Neural progenitor cell (in vitro differentiated cells): ENCODE results near the gene STRN4. TPM values are rescaled to one million over a fixed set of nuclear protein-coding genes. Genes with fewer than 3 reads are reported as not detected.
"Not testable (repeated sequence)": the region's sequence is repeated elsewhere in the genome, so short reads cannot be mapped to it uniquely, and the experiment has no call there.

Experiments
- DNase-seq: peaks from one replicate; pipeline ENCODE4 v3.0.0-alpha.2; 2016; ENCODE audit warnings: low spot score
- H2AFZ ChIP-seq: fragments of 200-600 bp; sonication (generic); replicated peaks from 2 replicates; pipeline ENCODE4 v1.6.1; 2016; ENCODE audit warnings: antibody characterized with exemption
- H3F3A ChIP-seq: fragments of 200-600 bp; sonication (generic); 2 replicates; pipeline ENCODE4 v1.6.1; 2016; ENCODE audit warnings: antibody characterized with exemption, low read depth
- H3K27ac ChIP-seq: fragments of 200-600 bp; sonication (generic); 2 replicates; pipeline ENCODE4 v1.5.1; 2016; ENCODE audit warnings: mild to moderate bottlenecking
- H3K27me3 ChIP-seq: fragments of 200-600 bp; sonication (generic); 2 replicates; pipeline ENCODE4 v1.6.1; 2016; ENCODE audit warnings: mild to moderate bottlenecking, moderate library complexity
- H3K36me3 ChIP-seq: fragments of 200-600 bp; sonication (generic); 2 replicates; pipeline ENCODE4 v1.5.1; 2016
- H3K4me1 ChIP-seq: fragments of 200-600 bp; sonication (generic); 2 replicates; pipeline ENCODE4 v1.6.1; 2016; ENCODE audit warnings: mixed run types
- H3K4me2 ChIP-seq: fragments of 200-600 bp; sonication (generic); 2 replicates; pipeline ENCODE4 v1.6.1; 2016
- H3K4me3 ChIP-seq: fragments of 200-600 bp; sonication (generic); 2 replicates; pipeline ENCODE4 v1.5.1; 2016
- H3K79me2 ChIP-seq: fragments of 200-600 bp; sonication (generic); 2 replicates; pipeline ENCODE4 v1.6.1; 2016; ENCODE audit warnings: low read depth
- H3K9ac ChIP-seq: fragments of 200-600 bp; sonication (generic); 2 replicates; pipeline ENCODE4 v1.6.1; 2016
- H3K9me3 ChIP-seq: fragments of 200-600 bp; sonication (generic); 2 replicates; pipeline ENCODE4 v1.5.1; 2016; ENCODE audit warnings: low read depth
- H4K20me1 ChIP-seq: fragments of 200-600 bp; sonication (generic); 2 replicates; pipeline ENCODE4 v1.6.1; 2016; ENCODE audit warnings: low read depth
- H3K27ac Mint-ChIP-seq: 3 replicates; pipeline ENCODE4 v1.8.0; 2021; ENCODE audit warnings: mixed read lengths
- H3K27me3 Mint-ChIP-seq: 2 replicates; pipeline ENCODE4 v1.8.0; 2022; ENCODE audit warnings: low read depth, mild to moderate bottlenecking, inconsistent platforms, moderate library complexity, mixed read lengths; ENCODE audit not compliant: insufficient read depth
- H3K36me3 Mint-ChIP-seq: 3 replicates; pipeline ENCODE4 v1.8.0; 2021; ENCODE audit warnings: mixed read lengths
- H3K4me1 Mint-ChIP-seq: 3 replicates; pipeline ENCODE4 v1.8.0; 2021; ENCODE audit warnings: mixed read lengths
- H3K4me3 Mint-ChIP-seq: 3 replicates; pipeline ENCODE4 v1.8.0; 2021; ENCODE audit warnings: mild to moderate bottlenecking, moderate library complexity, mixed read lengths
- H3K9me3 Mint-ChIP-seq: 3 replicates; pipeline ENCODE4 v1.8.0; 2020; ENCODE audit warnings: mixed read lengths
- CTCF ChIP-seq: fragments of 200-600 bp; sonication (generic); IDR thresholded peaks from 2 replicates; pipeline ENCODE4 v1.5.1; 2017; ENCODE audit warnings: antibody characterized with exemption, mild to moderate bottlenecking
- EZH2 ChIP-seq: fragments of 200-600 bp; sonication (generic); IDR thresholded peaks from 2 replicates; pipeline ENCODE4 v1.6.1; 2017; ENCODE audit warnings: antibody characterized with exemption, mild to moderate bottlenecking, moderate library complexity
- EZH2phosphoT487 ChIP-seq: fragments of 200-600 bp; sonication (generic); IDR thresholded peaks from 2 replicates; pipeline ENCODE4 v1.6.1; 2017; ENCODE audit warnings: antibody characterized with exemption
- total RNA-seq: library from RNA; depleted of rRNA; stranded (reverse); fragments of >200 nt; gene quantifications from 2 replicates; pipeline ENCODE4 v1.2.3, GENCODE V29; 2015; ENCODE audit warnings: low replicate concordance

STRN4 gene
- total RNA-seq, 1 donor from 2014 or later, result 54.1 TPM

DNA sequence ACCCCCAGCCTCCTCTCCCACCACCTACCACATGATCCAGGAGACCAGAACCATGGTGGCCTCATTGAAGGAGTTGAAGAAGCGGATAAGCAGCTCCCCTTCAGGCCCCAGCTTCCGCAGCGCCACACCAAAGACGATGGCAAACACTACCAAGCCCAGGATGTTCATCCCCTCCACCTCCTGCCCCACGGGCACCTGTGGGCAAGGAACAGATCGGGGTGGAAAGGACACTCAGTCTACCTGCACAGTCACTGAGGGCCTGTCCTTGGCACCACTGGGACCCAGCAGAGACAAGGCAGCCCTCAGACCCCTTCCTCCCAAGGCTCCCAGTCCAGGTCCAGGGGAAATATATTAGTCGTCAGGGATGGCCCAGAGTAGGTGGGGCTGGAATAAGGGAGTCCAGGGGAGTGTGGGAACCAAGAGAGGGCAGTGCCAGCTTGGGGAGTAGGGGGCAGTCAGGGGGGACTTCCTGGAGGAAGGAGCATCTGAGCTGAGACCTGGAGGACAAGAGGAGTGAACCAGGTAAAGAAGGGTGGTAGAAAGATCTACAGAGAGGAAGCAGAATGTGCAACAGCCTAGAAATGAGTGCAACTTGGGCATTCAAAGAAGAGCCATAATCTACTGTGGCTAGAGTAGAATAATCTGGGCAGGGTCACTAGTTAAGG, 36.2 kb upstream of the STRN4 start:
- H3K36me3 Mint-ChIP-seq, result peaks cover 16% of the 10 kb centered on the region
- H4K20me1 ChIP-seq, result peaks cover 46% of the 10 kb centered on the region
- H3K4me1 ChIP-seq, result peaks cover 20% of the 10 kb centered on the region
- H3F3A ChIP-seq, result peaks cover 13% of the 10 kb centered on the region
- no peak overlapping the region for H3K27ac ChIP-seq
- no peaks in the 10 kb centered on the region for H3K27me3 ChIP-seq
- H3K36me3 ChIP-seq, result no peaks in the 10 kb centered on the region
- DNase-seq, result no peak
- no peak overlapping the region for H3K4me3 ChIP-seq
- H2AFZ ChIP-seq, result no peak overlapping the region
- H3K79me2 ChIP-seq, result peaks cover 64% of the 10 kb centered on the region
- peaks cover 2% of the 10 kb centered on the region for H3K27me3 Mint-ChIP-seq
- peak overlapping the region; percentile 50 for H3K27ac Mint-ChIP-seq
- TF ChIP-seq CTCF (no peak), EZH2 (no peak), EZH2phosphoT487 (no peak)
- H3K9me3 ChIP-seq, result no peaks in the 10 kb centered on the region
- H3K9me3 Mint-ChIP-seq, result no peaks in the 10 kb centered on the region
- H3K9ac ChIP-seq, result no peak overlapping the region
- peaks cover 41% of the 10 kb centered on the region for H3K4me1 Mint-ChIP-seq
- H3K4me3 Mint-ChIP-seq, result peak overlapping the region; percentile 78
- no peak overlapping the region for H3K4me2 ChIP-seq

- not testable (repeated sequence) for H3K4me1 ChIP-seq, H2AFZ ChIP-seq, H4K20me1 ChIP-seq, H3F3A ChIP-seq, H3K9me3 Mint-ChIP-seq, H3K4me3 Mint-ChIP-seq, H3K4me2 ChIP-seq, H3K4me1 Mint-ChIP-seq, H3K36me3 ChIP-seq, DNase-seq, H3K9me3 ChIP-seq, H3K27ac ChIP-seq, H3K27me3 ChIP-seq, H3K9ac ChIP-seq, H3K27ac Mint-ChIP-seq, H3K4me3 ChIP-seq, H3K27me3 Mint-ChIP-seq
- H3K79me2 ChIP-seq, result peaks cover 20% of the 10 kb centered on the region
- peaks cover 30% of the 10 kb centered on the region for H3K36me3 Mint-ChIP-seq
These were observed 31.9 kb upstream of the STRN4 start for GRCh38 chr19:46777956-46778645.

GRCh38 chr19:46776927-46777911, 31.0 kb upstream of the STRN4 start:
- no peaks in the 10 kb centered on the region for H3K9me3 Mint-ChIP-seq
- peak; percentile 19 for DNase-seq
- H3K4me2 ChIP-seq, result no peak overlapping the region
- no peak for TF ChIP-seq EZH2
- no peak for TF ChIP-seq EZH2phosphoT487
- no peak for TF ChIP-seq CTCF
- H3K27ac ChIP-seq, result no peak overlapping the region
- H3K27me3 ChIP-seq, result no peaks in the 10 kb centered on the region
- peak overlapping the region; percentile 32 for H3K4me3 Mint-ChIP-seq
- H3K9me3 ChIP-seq, result no peaks in the 10 kb centered on the region
- H3F3A ChIP-seq, result peaks cover 3% of the 10 kb centered on the region
- H3K27ac Mint-ChIP-seq, result no peak overlapping the region
- H2AFZ ChIP-seq, result no peak overlapping the region
- H3K36me3 ChIP-seq, result no peaks in the 10 kb centered on the region
- H3K36me3 Mint-ChIP-seq, result peaks cover 24% of the 10 kb centered on the region
- no peaks in the 10 kb centered on the region for H3K4me1 Mint-ChIP-seq
- peaks cover 11% of the 10 kb centered on the region for H3K79me2 ChIP-seq
- no peaks in the 10 kb centered on the region for H3K27me3 Mint-ChIP-seq
- H3K9ac ChIP-seq, result no peak overlapping the region
- H3K4me3 ChIP-seq, result no peak overlapping the region
- no peaks in the 10 kb centered on the region for H3K4me1 ChIP-seq
- H4K20me1 ChIP-seq, result peaks cover 3% of the 10 kb centered on the region
